Mesenchymal stem cell (in vitro differentiated cells and primary cell): ENCODE data around the gene WNT9A.

ENCODE experiments used
- DNase-seq: peaks from one replicate; pipeline ENCODE4 v3.0.0-alpha.2; 2013
- H2AFZ ChIP-seq: one replicate; pipeline ENCODE4 v1.6.1; 2013; ENCODE audit warnings: low read depth, mild to moderate bottlenecking, control low read depth, inconsistent platforms, low read length, moderate library complexity
- H2AK5ac ChIP-seq: 2 replicates; pipeline ENCODE4 v1.6.1; 2013; ENCODE audit warnings: low read length, moderate library complexity, mild to moderate bottlenecking, inconsistent platforms; ENCODE audit not compliant: severe bottlenecking
- H2BK120ac ChIP-seq: one replicate; pipeline ENCODE4 v1.6.1; 2013; ENCODE audit warnings: low read depth, mild to moderate bottlenecking, inconsistent platforms, low read length, moderate library complexity
- H2BK12ac ChIP-seq, 2 experiments: one replicate each; pipeline ENCODE4 v1.6.1; 2013; ENCODE audit warnings: inconsistent platforms in 2 of 2, low read length in 2 of 2, mild to moderate bottlenecking in 2 of 2, moderate library complexity in 2 of 2, control low read depth in 1 of 2
- H2BK15ac ChIP-seq: one replicate; pipeline ENCODE4 v1.6.1; 2013; ENCODE audit warnings: mild to moderate bottlenecking, low read depth, inconsistent platforms; ENCODE audit not compliant: poor library complexity, severe bottlenecking
- H2BK5ac ChIP-seq: 2 replicates; pipeline ENCODE4 v1.6.1; 2013; ENCODE audit warnings: low read depth, mild to moderate bottlenecking, low read length, control low read depth, inconsistent platforms; ENCODE audit not compliant: poor library complexity, severe bottlenecking
- H3K14ac ChIP-seq, 2 experiments: one replicate each; pipeline ENCODE4 v1.6.1; 2013; ENCODE audit warnings: inconsistent platforms in 2 of 2, low read length in 2 of 2, control low read depth in 1 of 2, mild to moderate bottlenecking in 1 of 2, moderate library complexity in 1 of 2
- H3K18ac ChIP-seq, 2 experiments: one replicate each; pipeline ENCODE4 v1.6.1; 2013; ENCODE audit warnings: inconsistent platforms in 2 of 2, low read length in 2 of 2, control low read depth in 1 of 2, low read depth in 1 of 2, mild to moderate bottlenecking in 1 of 2
- H3K23ac ChIP-seq, 2 experiments: one replicate each; pipeline ENCODE4 v1.6.1; 2013; ENCODE audit warnings: inconsistent platforms in 2 of 2, low read length in 2 of 2, mild to moderate bottlenecking in 2 of 2, moderate library complexity in 2 of 2, control low read depth in 1 of 2
- H3K27ac ChIP-seq: 2 replicates; pipeline ENCODE4 v1.5.1; 2013; ENCODE audit warnings: mild to moderate bottlenecking, moderate library complexity, low read length, control low read depth, inconsistent platforms; ENCODE audit not compliant: poor library complexity, severe bottlenecking
- H3K27me3 ChIP-seq, 2 experiments: 2 replicates each; pipeline versions ENCODE4 v1.6.1 to v1.7.0; 2013; ENCODE audit warnings: low read length in 2 of 2, mild to moderate bottlenecking in 2 of 2, moderate library complexity in 2 of 2, control low read depth in 1 of 2, inconsistent platforms in 1 of 2; ENCODE audit not compliant: control insufficient read depth in 1 of 2, insufficient read depth in 1 of 2
- H3K36me3 ChIP-seq, 2 experiments: 2 replicates each; pipeline versions ENCODE4 v1.6.1 to v1.7.0; 2013; ENCODE audit warnings: low read length in 2 of 2, control low read depth in 1 of 2, inconsistent platforms in 1 of 2, low read depth in 1 of 2, mild to moderate bottlenecking in 1 of 2; ENCODE audit not compliant: insufficient read depth in 2 of 2, control insufficient read depth in 1 of 2
- H3K4ac ChIP-seq, 2 experiments: one replicate each; pipeline ENCODE4 v1.6.1; 2013; ENCODE audit warnings: inconsistent platforms in 2 of 2, low read length in 2 of 2, mild to moderate bottlenecking in 2 of 2, moderate library complexity in 2 of 2, control low read depth in 1 of 2, low read depth in 1 of 2
- H3K4me1 ChIP-seq: 2 replicates; pipeline ENCODE4 v1.6.1; 2013; ENCODE audit warnings: low read depth, low read length, control low read depth; ENCODE audit not compliant: control insufficient read depth, insufficient read depth
- H3K4me2 ChIP-seq: 2 replicates; pipeline ENCODE4 v1.6.1; 2013; ENCODE audit warnings: low read length, mild to moderate bottlenecking, inconsistent platforms; ENCODE audit not compliant: poor library complexity, severe bottlenecking
- H3K4me3 ChIP-seq, 2 experiments: 2 replicates each; pipeline versions ENCODE4 v1.5.1 to v1.7.0; 2013; ENCODE audit warnings: low read length in 2 of 2, mild to moderate bottlenecking in 2 of 2, control low read depth in 1 of 2, low read depth in 1 of 2; ENCODE audit not compliant: insufficient read depth in 1 of 2
- H3K79me1 ChIP-seq: replicated peaks from 2 replicates; pipeline ENCODE4 v1.6.1; 2013; ENCODE audit warnings: mild to moderate bottlenecking, control low read depth, low read length, inconsistent platforms; ENCODE audit not compliant: poor library complexity, severe bottlenecking
- H3K9ac ChIP-seq: 2 replicates; pipeline ENCODE4 v1.7.0; 2013; ENCODE audit warnings: mild to moderate bottlenecking, low read length, moderate library complexity
- H3K9me3 ChIP-seq: 2 replicates; pipeline ENCODE4 v1.7.0; 2013; ENCODE audit warnings: mild to moderate bottlenecking, low read length; ENCODE audit not compliant: control insufficient read depth
- H4K8ac ChIP-seq: one replicate; pipeline ENCODE4 v1.6.1; 2013; ENCODE audit warnings: inconsistent platforms, mild to moderate bottlenecking, low read length, moderate library complexity
- H4K91ac ChIP-seq: one replicate; pipeline ENCODE4 v1.6.1; 2013; ENCODE audit warnings: mild to moderate bottlenecking, low read length, inconsistent platforms
- WGBS: methylation state at CpG from one replicate; pipeline ENCODE4 v1.1.7; 2013; ENCODE audit warnings: mixed read lengths; 5-methylcytosine and 5-hydroxymethylcytosine counted together

WNT9A gene

DNA sequence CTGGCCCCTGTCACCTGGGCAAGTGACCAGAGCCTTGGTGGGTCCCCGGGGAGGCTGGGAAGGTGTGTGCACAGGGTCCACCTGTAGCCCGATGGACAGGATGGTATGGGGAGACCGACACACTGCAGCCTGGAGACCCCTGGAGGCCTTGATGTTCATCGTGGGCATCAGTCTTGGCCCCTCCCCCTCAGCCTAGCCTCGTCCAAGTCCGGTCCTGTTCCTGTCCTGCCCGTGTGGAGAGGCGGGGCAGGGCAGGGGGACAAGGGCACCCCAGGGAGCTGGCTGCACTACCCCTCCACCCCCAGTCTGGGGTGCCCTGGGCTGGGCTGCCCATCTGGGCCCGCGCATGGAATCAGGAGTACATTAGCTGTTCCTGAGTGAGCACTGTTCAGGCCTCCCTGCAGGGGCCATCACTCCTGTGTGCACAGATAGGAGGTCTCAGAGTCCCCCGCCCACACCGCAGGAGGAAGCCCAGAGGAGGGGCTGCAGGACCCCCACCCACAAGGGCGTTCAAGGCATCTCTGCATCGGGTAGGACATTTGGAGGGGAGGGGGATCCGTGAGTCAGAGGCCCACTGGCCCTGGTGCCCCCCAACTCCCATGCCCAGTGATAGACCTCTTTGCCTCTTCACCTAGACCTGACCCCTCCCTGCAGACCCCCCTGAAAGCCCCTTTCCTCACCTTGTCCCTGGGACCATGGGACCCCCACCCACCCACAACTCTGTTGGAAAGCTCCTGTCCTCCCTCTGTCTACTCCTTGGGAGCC lies 63.2 kb downstream of the WNT9A start:
- Histone ChIP-seq H2AK5ac (no peak overlapping the region), H2BK12ac (no peak overlapping the region), H3K4me3 (no peak overlapping the region), H4K8ac (no peak overlapping the region), H3K79me1 (no peaks in the 10 kb centered on the region), H3K4me1 (peaks cover 33% of the 10 kb centered on the region), H3K36me3 (no peaks in the 10 kb centered on the region), H3K9ac (no peak overlapping the region), H2BK120ac (no peak overlapping the region), H3K14ac (no peak overlapping the region), H3K23ac (no peak overlapping the region), H3K27ac (no peak overlapping the region), H2BK15ac (no peak overlapping the region), H2AFZ (no peak overlapping the region), H3K18ac (no peak overlapping the region), H3K9me3 (no peaks in the 10 kb centered on the region), H3K27me3 (peaks cover 5 to 16% of the 10 kb centered on the region in 2 experiments), H2BK5ac (no peak overlapping the region), H3K4ac (no peak overlapping the region), H4K91ac (no peak overlapping the region), H3K4me2 (no peak overlapping the region)
- DNase-seq: no peak
- WGBS: 91% methylated on average over 15 of the region's 15 CpGs

DNA sequence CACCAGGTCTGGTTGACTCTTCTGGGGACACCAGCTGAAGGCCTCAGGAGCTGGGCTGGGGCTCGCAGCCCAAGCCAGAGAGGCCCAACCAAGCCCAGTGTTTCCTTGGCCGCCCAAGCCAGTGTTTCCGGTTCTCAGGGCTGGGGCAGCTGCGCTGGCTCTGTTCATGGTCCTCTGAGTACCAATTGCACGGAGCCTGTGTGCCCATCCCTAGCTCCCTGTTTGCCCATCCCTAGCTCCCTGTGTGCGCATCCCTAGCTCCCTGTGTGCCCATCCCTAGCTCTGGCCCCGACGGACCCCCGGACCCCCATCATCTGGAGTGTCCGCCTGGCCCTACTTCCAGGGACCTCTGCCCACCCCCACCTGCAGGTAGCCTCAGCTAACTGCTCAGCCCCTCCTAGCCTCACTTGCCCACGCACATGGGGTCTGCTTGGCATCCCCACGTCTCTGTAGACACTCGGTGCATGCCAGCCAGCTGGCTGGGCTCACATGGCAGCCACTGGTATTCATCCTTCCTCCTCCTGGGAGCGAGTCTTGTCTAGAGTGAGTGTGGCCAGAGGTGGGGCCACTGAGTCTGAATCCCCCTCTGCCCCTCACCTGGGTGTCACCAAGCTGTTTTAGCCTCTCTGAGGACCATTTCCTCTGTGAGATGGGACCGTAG lies 64.0 kb downstream of the WNT9A start:
- H3K9me3 ChIP-seq: no peaks in the 10 kb centered on the region
- no peak overlapping the region for H2AFZ ChIP-seq
- H2AK5ac ChIP-seq: no peak overlapping the region
- no peaks in the 10 kb centered on the region for H3K36me3 ChIP-seq
- no peak overlapping the region for H4K8ac ChIP-seq
- no peak overlapping the region for H3K4me2 ChIP-seq
- no peak overlapping the region for H2BK15ac ChIP-seq
- no peak overlapping the region for H3K4ac ChIP-seq
- no peak overlapping the region for H3K14ac ChIP-seq
- H3K4me1 ChIP-seq: peaks cover 29% of the 10 kb centered on the region
- 90% methylated on average over 15 of the region's 15 CpGs for WGBS
- no peak overlapping the region for H3K4me3 ChIP-seq
- no peak overlapping the region for H2BK12ac ChIP-seq
- H3K9ac ChIP-seq: no peak overlapping the region
- no peaks in the 10 kb centered on the region for H3K79me1 ChIP-seq
- DNase-seq: no peak
- H3K18ac ChIP-seq: no peak overlapping the region
- H3K27ac ChIP-seq: no peak overlapping the region
- H2BK120ac ChIP-seq: no peak overlapping the region
- peaks cover 5 to 8% of the 10 kb centered on the region in 2 experiments for H3K27me3 ChIP-seq
- H2BK5ac ChIP-seq: no peak overlapping the region
- H3K23ac ChIP-seq: no peak overlapping the region
- H4K91ac ChIP-seq: no peak overlapping the region

DNA sequence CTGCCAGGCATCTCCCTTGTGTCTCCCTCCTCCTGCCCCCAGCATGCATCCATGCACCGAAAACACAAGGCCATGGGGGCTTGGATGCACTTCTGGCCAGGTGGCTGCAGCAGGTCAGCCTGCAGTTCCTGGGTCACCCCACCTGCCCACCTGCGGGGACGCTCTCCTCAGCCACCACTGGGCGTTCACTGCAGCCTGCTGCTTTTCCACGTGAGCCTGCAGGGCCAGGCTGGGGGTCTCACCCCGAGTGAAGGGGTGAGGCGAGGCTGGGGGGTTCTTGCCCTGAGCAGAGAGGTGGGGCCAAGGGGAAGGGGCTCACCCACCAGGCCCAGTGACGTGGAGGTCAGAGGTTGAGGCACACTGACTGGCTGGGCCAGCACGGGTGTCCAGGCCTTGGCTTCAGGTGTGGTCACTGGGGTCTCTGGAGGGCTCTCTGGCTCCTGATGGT lies 64.6 kb downstream of the WNT9A start:
- Histone ChIP-seq H2BK15ac (no peak overlapping the region), H3K4ac (no peak overlapping the region), H4K8ac (no peak overlapping the region), H3K23ac (no peak overlapping the region), H2BK5ac (no peak overlapping the region), H3K27me3 (peaks cover 2 to 5% of the 10 kb centered on the region in 2 experiments), H3K36me3 (no peaks in the 10 kb centered on the region), H2BK12ac (no peak overlapping the region), H3K27ac (no peak overlapping the region), H3K18ac (no peak overlapping the region), H3K4me3 (no peak overlapping the region), H3K4me1 (peaks cover 26% of the 10 kb centered on the region), H2AK5ac (no peak overlapping the region), H2AFZ (no peak overlapping the region), H3K14ac (no peak overlapping the region), H3K9ac (no peak overlapping the region), H3K79me1 (no peaks in the 10 kb centered on the region), H2BK120ac (no peak overlapping the region), H3K4me2 (no peak overlapping the region), H3K9me3 (no peaks in the 10 kb centered on the region), H4K91ac (no peak overlapping the region)
- WGBS: 88% methylated on average over 9 of the region's 9 CpGs
- DNase-seq: no peak

DNA sequence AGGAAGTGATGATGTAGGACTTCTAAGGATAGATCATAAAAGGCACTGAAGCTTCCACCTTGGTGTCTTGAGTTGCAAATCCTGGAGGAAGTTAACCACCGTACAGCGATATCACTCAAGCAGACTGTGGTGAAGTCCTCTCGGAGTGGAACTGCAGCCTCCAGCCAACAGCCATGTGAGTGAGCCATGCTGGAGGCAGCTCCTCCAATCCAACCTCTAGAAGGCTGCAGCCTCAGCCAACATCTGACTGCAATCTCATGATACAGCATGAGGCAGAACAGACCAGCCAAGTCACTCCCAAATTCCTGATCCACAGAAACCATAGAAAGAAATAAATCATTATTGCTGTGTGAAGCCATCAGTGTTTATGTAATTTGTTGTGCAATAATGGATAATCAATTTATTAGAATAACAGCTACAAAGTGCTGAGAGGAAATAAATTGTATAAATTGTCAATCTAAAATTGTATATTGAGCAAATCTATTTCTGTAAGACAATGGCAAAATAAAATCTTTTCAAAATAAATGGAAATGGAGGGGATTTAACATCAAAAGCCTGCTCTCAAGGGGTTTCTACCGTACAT lies 67.3 kb downstream of the WNT9A start:
- H2AK5ac ChIP-seq: no peak overlapping the region
- no peak overlapping the region for H3K18ac ChIP-seq
- no peak overlapping the region for H4K8ac ChIP-seq
- no peak overlapping the region for H2BK12ac ChIP-seq
- DNase-seq: no peak
- H2BK120ac ChIP-seq: no peak overlapping the region
- H3K27ac ChIP-seq: no peak overlapping the region
- H3K23ac ChIP-seq: no peak overlapping the region
- H3K36me3 ChIP-seq: no peaks in the 10 kb centered on the region
- H2AFZ ChIP-seq: no peak overlapping the region
- H3K4ac ChIP-seq: no peak overlapping the region
- no peaks in the 10 kb centered on the region for H3K9me3 ChIP-seq
- H2BK5ac ChIP-seq: no peak overlapping the region
- H3K4me1 ChIP-seq: peaks cover 2% of the 10 kb centered on the region
- no peak overlapping the region for H2BK15ac ChIP-seq
- no peaks in the 10 kb centered on the region for H3K79me1 ChIP-seq
- H3K9ac ChIP-seq: no peak overlapping the region
- no peak overlapping the region for H4K91ac ChIP-seq
- no peak overlapping the region for H3K14ac ChIP-seq
- 85% methylated on average over 4 of the region's 4 CpGs for whole genome bisulfite sequencing
- H3K27me3 ChIP-seq: peaks cover 0 to 5% of the 10 kb centered on the region in 2 experiments
- no peak overlapping the region for H3K4me2 ChIP-seq
- H3K4me3 ChIP-seq: no peak overlapping the region
